Ecto neural progenitor cell (in vitro differentiated cells): ENCODE measurements around the gene CMTM7.
"Not testable (repeated sequence)": the region's sequence is repeated elsewhere in the genome, so short reads cannot be mapped to it uniquely, and the experiment has no call there.

ENCODE experiments used
- DNase-seq: peaks from one replicate; pipeline ENCODE4 v3.0.0-alpha.2; 2018; ENCODE audit warnings: low spot score

CMTM7 gene

GRCh38 chr3:32383136-32383711, 8.4 kb upstream of the CMTM7 start:
- DNase-seq = no peak

GRCh38 chr3:32384938-32385337, 6.7 kb upstream of the CMTM7 start:
- DNase-seq = no peak

GRCh38 chr3:32387512-32387911, 4.1 kb upstream of the CMTM7 start:
- DNase-seq = no peak

- not testable (repeated sequence) for DNase-seq
Measured at GRCh38 chr3:32389577-32389976, 2.1 kb upstream of the CMTM7 start.

GRCh38 chr3:32392536-32393302, 1.1 kb downstream of the CMTM7 start:
- no peak for DNase-seq

- DNase-seq = no peak
Measured at GRCh38 chr3:32395496-32395895, 3.8 kb downstream of the CMTM7 start.

- DNase-seq = no peak
Measured at GRCh38 chr3:32397941-32398340, 6.3 kb downstream of the CMTM7 start.

- DNase-seq = no peak
Measured at GRCh38 chr3:32398531-32398930, 6.9 kb downstream of the CMTM7 start.

GRCh38 chr3:32399030-32399620, 7.5 kb downstream of the CMTM7 start:
- DNase-seq = no peak

- no peak for DNase-seq
Measured at GRCh38 chr3:32401126-32401525, 9.5 kb downstream of the CMTM7 start.

- peak; percentile 82 for DNase-seq
Measured at GRCh38 chr3:32401556-32402081, 10.0 kb downstream of the CMTM7 start.

- no peak for DNase-seq
Measured at GRCh38 chr3:32403663-32404062, 12.0 kb downstream of the CMTM7 start.

- peak; percentile 24 for DNase-seq
Measured at GRCh38 chr3:32404714-32405113, 13.1 kb downstream of the CMTM7 start.

GRCh38 chr3:32405155-32405554, 13.5 kb downstream of the CMTM7 start:
- DNase-seq = peak; percentile 18

- no peak for DNase-seq
Measured at GRCh38 chr3:32405711-32406323, 14.2 kb downstream of the CMTM7 start.

- DNase-seq = peak; percentile 29
Measured at GRCh38 chr3:32406486-32407408, 15.1 kb downstream of the CMTM7 start.

GRCh38 chr3:32410367-32411246, 19.0 kb downstream of the CMTM7 start:
- peak; percentile 55 for DNase-seq

- DNase-seq = peak; percentile 37
Measured at GRCh38 chr3:32411442-32411841, 19.8 kb downstream of the CMTM7 start.

GRCh38 chr3:32412887-32413286, 21.2 kb downstream of the CMTM7 start:
- DNase-seq = no peak

GRCh38 chr3:32413845-32414521, 22.3 kb downstream of the CMTM7 start:
- no peak for DNase-seq
